MV-4-11 (cell line): ENCODE data around the gene TRANK1.
"Not testable (repeated sequence)": the region's sequence is repeated elsewhere in the genome, so short reads cannot be mapped to it uniquely, and the experiment has no call there.

Experiments used
- DNase-seq: peaks from one replicate; lab custom pipeline; 2025; lab: John Stamatoyannopoulos, UW

Gene TRANK1

DNA sequence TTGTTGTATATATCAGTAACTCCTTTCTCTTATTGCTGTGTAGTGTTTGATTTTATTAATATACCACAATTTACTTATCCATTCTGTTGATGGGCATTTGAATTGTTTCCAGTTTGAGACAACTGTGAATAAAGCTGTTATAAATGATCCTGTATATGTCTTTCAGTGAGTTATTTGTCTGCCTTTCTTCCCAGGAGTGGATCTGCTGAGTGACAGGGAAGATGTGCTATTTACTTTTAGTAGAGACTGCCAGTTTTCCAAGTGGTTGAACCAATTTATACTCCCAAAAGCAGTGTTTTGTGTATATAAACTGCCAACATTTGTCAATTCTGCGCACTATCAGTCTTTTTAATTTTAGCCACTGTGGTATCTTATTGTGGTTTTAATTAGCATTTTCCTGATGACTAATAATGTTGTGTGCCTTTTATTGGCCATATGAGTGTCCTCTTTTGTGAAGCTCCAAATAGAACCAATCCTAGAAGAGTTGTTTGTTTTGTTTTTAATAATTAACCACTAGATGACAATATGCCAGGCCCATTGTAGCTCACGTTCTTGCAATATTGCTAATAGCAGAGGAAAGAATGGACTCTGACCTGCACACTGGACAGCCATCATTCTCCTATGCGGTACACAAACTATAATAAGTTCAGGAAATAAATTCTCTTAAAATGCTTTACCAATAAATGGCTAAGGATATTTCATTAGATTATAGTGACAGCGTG is 25.3 kb downstream of the TRANK1 start:
- DNase-seq, result no peak

GRCh38 chr3:36918050-36918449 is 26.8 kb downstream of the TRANK1 start:
- peak; percentile 67 for DNase-seq

DNA sequence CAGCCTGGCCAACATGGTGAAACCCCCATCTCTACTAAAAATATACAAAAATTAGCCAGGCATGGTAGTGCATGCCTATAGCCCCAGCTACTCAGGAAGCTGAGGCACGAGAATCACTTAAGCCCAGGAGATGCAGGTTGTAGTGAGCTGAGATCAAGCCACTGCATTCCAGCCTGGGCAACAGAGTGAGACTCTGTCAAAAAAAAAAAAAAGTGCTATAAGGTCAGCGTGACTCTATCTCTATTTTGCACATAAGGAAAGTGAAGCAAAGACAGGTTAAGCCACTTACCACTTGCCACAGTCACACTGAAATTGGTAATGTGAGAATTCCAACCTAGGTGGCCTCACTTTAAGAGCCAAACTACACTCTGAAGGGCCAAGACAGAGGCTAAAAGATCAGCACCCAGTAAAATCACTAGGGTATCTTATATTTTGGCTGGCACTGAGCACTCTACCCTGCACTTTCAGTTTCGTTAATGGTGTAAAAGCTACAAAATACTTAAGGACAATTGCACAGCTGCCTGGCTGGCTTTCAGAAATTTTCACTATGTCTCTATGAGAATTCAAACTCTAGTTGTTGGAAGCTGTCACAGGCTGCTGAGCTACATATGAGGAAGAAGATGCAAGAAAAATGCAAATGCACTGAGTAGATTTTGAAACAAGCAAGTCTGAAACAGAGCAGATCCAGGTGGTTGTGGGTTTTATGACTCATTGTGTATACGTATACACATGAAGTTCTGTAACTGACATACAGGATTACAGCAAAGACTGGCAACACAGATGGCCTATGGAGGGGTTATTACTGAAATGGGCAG is 32.7 kb downstream of the TRANK1 start:
- DNase-seq, result peak; percentile 92

- DNase-seq, result no peak
Observed at GRCh38 chr3:36909666-36910065, 35.2 kb downstream of the TRANK1 start.

- no peak for DNase-seq
Observed at GRCh38 chr3:36909181-36909580, 35.7 kb downstream of the TRANK1 start.

GRCh38 chr3:36908647-36909180 is 36.1 kb downstream of the TRANK1 start:
- DNase-seq, result no peak

GRCh38 chr3:36907911-36908646 is 36.8 kb downstream of the TRANK1 start:
- DNase-seq, result peak; percentile 86

GRCh38 chr3:36906504-36907149 is 38.2 kb downstream of the TRANK1 start:
- DNase-seq, result no peak

- no peak for DNase-seq
Observed at GRCh38 chr3:36905545-36905944, 39.3 kb downstream of the TRANK1 start.

DNA sequence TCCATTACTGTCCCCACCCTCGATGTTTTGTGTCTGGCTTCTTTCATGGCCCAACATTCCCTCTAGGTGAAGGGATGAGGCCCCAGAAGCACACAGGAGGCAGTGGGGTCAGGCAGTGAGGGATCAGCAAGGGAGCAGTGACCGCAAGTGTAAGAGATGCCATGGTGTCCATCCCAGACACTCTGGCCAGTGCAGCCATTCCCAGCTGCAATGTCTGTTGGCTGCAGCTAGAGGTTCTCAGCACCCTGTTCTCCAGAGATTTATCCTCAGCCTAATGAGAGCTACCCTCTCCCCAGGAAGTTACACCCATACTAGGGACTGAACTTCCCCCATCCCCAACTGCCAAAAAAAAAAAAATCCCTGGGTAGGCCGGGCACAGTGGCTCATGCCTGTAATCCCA is 40.2 kb downstream of the TRANK1 start:
- peak; percentile 40 for DNase-seq

DNA sequence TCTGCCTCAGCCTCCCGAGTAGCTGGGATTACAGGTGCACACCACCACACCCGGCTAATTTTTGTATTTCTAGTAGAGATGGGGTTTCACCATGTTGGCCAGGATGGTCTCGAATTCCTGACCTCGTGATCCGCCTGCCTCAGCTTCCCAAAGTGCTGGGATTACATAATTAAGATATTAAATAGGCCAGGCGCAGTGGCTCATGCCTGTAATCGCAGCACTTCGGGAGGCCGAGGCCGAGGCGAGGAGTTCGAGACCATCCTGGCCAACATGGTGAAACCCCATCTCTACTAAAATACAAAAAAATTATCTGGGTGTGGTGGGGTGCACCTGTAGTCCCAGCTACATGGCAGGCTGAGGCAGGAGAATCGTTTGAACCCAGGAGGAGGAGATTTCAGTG is 40.8 kb downstream of the TRANK1 start:
- DNase-seq, result not testable (repeated sequence)

- DNase-seq, result no peak
Observed at GRCh38 chr3:36903119-36903882, 41.6 kb downstream of the TRANK1 start.

DNA sequence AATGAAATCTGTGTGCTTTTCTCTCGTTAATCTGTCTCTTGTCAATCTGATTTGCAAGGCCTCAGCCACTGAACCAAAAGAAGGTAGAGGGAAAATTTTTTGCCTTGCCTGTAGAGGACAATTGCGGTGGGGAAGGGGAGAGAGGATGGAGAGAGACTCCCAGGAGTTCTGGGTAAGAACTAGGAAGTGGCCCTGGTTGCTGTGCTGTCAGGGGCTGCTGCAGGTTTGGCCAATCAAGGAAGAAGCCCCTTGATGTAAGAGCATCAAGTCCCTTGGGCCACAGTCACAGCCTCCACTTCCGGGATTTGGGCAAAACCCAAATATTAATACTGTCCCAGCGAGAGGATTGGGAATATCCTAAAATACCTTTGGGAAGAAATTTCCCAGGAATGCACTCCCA is 43.3 kb downstream of the TRANK1 start:
- DNase-seq, result no peak

GRCh38 chr3:36900474-36901443 is 44.1 kb downstream of the TRANK1 start:
- DNase-seq, result no peak

DNA sequence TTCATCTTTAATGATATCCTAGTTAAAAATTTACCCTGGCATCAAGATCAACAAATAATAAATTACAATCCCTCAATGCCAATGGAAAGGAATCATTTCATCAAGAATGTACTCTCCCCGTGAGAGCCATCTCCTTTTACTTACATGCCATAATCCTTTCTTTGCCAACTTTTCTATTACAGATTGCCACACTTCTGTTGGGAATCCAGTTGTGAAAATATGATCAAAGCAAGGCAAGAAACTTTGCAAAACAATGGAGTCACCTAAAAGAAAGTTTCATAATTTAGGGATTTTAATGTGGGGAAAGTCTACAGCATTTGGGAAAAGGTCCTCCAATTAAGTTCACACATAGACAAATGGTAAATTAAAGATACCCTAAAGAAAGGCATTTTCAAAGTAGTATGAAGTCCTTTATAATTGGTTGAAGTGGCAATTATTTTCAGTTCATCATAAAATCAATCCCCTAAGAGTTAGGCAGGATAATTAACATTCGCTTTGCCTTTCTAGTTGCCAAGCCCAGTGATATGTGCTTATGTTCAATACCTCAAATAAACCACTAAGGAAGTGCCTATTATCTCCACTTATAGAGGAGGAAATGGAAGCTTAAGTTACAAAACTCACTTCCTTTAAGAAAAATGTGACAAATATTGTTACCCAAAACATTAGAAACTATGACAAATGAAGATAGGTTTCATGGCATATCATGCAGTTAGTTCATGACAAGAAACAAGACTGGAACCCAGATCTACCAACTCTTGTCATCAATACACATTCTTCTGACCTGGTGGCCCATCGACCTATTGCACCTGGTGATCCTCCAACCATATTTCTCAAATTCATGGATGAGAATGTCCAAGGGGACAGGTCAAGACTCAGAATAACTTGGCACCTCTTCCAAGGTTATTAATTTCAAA is 49.1 kb downstream of the TRANK1 start:
- peak; percentile 80 for DNase-seq

DNA sequence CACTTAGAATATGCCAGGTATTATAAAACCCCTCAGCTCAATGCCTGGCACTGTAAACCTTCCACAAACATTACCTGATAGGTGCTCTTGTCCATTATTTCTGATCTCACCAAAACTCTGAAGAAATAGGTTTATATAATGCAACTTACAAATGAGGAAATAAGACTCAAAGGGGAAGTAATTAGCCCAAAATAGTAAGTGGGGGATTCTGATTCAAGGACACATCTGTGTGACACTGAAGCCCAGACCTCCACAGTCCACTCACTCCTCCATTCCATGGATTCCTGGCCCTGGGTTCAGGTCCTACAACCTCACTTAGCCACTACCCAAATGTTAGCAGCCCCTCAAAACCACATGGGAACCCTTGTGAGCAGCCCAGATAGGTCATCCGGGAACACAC is 49.9 kb downstream of the TRANK1 start:
- peak; percentile 54 for DNase-seq

DNA sequence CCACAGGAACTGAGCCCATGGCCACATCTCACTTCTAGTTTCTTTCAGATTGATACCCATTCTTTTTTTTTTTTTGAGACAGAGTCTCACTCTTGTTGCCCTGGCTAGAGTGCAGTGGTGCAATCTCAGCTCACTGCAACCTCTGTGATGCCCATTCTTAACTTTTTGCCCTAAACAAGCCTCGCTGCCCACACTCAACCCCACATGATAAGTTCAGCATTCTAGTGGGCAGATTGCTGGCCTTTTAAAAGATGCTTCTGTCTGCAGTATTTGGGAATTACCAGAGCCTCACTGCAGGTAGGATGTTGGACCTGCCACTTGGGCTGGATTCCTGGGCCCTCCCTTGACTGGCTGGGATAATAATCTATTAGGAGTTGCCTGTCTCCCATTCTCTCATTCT is 51.0 kb downstream of the TRANK1 start:
- DNase-seq, result no peak

DNA sequence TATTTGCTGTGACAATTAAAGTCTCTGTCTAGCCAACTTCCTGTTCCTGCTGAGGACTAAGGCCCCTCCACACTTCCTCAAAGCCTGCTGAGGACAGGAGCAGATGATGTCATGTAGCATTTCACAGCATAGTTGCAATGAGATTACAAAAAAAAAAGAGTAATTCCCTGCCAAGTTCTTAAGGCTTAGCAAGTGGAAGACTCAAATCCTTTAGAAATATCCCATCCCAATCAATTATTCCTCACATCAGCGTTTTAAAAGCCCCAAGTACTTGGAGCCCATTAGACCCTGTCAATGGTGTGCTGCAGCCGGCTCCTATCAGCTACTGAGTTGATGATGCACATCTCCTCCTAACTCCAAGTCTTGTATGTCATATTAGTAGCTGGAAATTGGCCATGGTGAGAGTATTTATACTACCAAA is 51.7 kb downstream of the TRANK1 start:
- DNase-seq, result peak; percentile 91
